ENCODE data around the gene AGMAT.

The AGMAT gene

GRCh38 chr1:15558516-15558915 lies 26.3 kb downstream of the AGMAT start:
- Histone ChIP-seq H3K4me2 (no peak overlapping the region), H3K36me3 (peaks cover 41 to 62% (median 51%) of the 10 kb centered on the region in 11 experiments), H3K4me3 (no peak overlapping the region), H3K9me3 (replicated peaks in 1 of 11) (no peaks in the 10 kb centered on the region), H3K9ac (no peak overlapping the region), H3K27me3 (no peaks in the 10 kb centered on the region), H4K20me1 (no peaks in the 10 kb centered on the region), H3K27ac (no peak overlapping the region), H3K4me1 (peaks cover 0 to 15% (median 0%) of the 10 kb centered on the region in 10 experiments; a peak in 6 of 20 replicates)
- no peak for TF ChIP-seq Cebpa-rat (IDR thresholded peaks at IDR 0.05)

GRCh38 chr1:15557594-15557993 lies 27.3 kb downstream of the AGMAT start:
- H3K36me3 ChIP-seq = peaks cover 33 to 62% (median 44%) of the 10 kb centered on the region in 11 experiments
- no peak overlapping the region for H3K9ac ChIP-seq
- TF ChIP-seq Cebpa-rat (IDR thresholded peaks at IDR 0.05) = no peak
- H3K9me3 ChIP-seq (replicated peaks in 1 of 11) = no peaks in the 10 kb centered on the region
- no peaks in the 10 kb centered on the region for H4K20me1 ChIP-seq
- H3K4me2 ChIP-seq = no peak overlapping the region
- no peak overlapping the region for H3K4me3 ChIP-seq
- peaks cover 0 to 7% (median 0%) of the 10 kb centered on the region in 10 experiments; a peak in 5 of 20 replicates for H3K4me1 ChIP-seq
- no peaks in the 10 kb centered on the region for H3K27me3 ChIP-seq
- no peak overlapping the region for H3K27ac ChIP-seq

- H4K20me1 ChIP-seq = no peaks in the 10 kb centered on the region
Measured at GRCh38 chr1:15557008-15557407, 27.8 kb downstream of the AGMAT start.

GRCh38 chr1:15550573-15550972 lies 34.3 kb downstream of the AGMAT start:
- H3K4me3 ChIP-seq = no peak overlapping the region
- no peak overlapping the region for H3K9ac ChIP-seq
- TF ChIP-seq Cebpa-rat (IDR thresholded peaks at IDR 0.05) = no peak

More at GRCh38 chr1:15557008-15557407, 27.8 kb downstream of the AGMAT start:
- Histone ChIP-seq H3K9ac (no peak overlapping the region), H3K4me3 (no peak overlapping the region), H3K27ac (no peak overlapping the region), H3K36me3 (peaks cover 27 to 60% (median 39%) of the 10 kb centered on the region in 11 experiments), H3K9me3 (replicated peaks in 1 of 11) (no peaks in the 10 kb centered on the region), H3K4me1 (peaks cover 0 to under 1% (median 0%) of the 10 kb centered on the region in 10 experiments; a peak in 2 of 20 replicates), H3K27me3 (no peaks in the 10 kb centered on the region), H3K4me2 (no peak overlapping the region)
- no peak for TF ChIP-seq Cebpa-rat (IDR thresholded peaks at IDR 0.05)

GRCh38 chr1:15546641-15547040 lies 38.2 kb downstream of the AGMAT start:
- Histone ChIP-seq H3K9ac (no peak overlapping the region), H4K20me1 (peaks cover 0 to 5% (median 0%) of the 10 kb centered on the region in 11 experiments; a peak in 2 of 22 replicates), H3K27me3 (no peaks in the 10 kb centered on the region), H3K4me3 (no peak overlapping the region), H3K4me2 (no peak overlapping the region), H3K4me1 (no peaks in the 10 kb centered on the region), H3K27ac (no peak overlapping the region), H3K9me3 (replicated peaks in 1 of 11) (no peaks in the 10 kb centered on the region), H3K36me3 (peaks cover 62 to 99% (median 85%) of the 10 kb centered on the region in 11 experiments)
- no peak for TF ChIP-seq Cebpa-rat (IDR thresholded peaks at IDR 0.05)

More at GRCh38 chr1:15550573-15550972, 34.3 kb downstream of the AGMAT start:
- Histone ChIP-seq H3K36me3 (peaks cover 34 to 78% (median 51%) of the 10 kb centered on the region in 11 experiments), H3K27ac (no peak overlapping the region), H3K9me3 (replicated peaks in 1 of 11) (no peaks in the 10 kb centered on the region), H3K4me1 (no peaks in the 10 kb centered on the region), H3K27me3 (no peaks in the 10 kb centered on the region), H3K4me2 (no peak overlapping the region), H4K20me1 (no peaks in the 10 kb centered on the region; a peak in 1 of 22 replicates)

GRCh38 chr1:15543589-15544568 lies 41.0 kb downstream of the AGMAT start:
- Histone ChIP-seq H3K27me3 (no peaks in the 10 kb centered on the region), H3K36me3 (peaks cover 80 to 100% (median 94%) of the 10 kb centered on the region in 11 experiments), H3K27ac (no peak overlapping the region), H3K4me3 (no peak overlapping the region), H4K20me1 (peaks cover 0 to 8% (median 0%) of the 10 kb centered on the region in 11 experiments; a peak in 1 of 22 replicates), H3K9me3 (replicated peaks in 1 of 11) (no peaks in the 10 kb centered on the region), H3K9ac (no peak overlapping the region), H3K4me2 (no peak overlapping the region), H3K4me1 (no peaks in the 10 kb centered on the region)
- no peak for TF ChIP-seq Cebpa-rat (IDR thresholded peaks at IDR 0.05)

- Histone ChIP-seq H3K4me2 (no peak overlapping the region), H3K36me3 (peaks cover 84 to 100% (median 96%) of the 10 kb centered on the region in 11 experiments), H4K20me1 (peaks cover 0 to 8% (median 0%) of the 10 kb centered on the region in 11 experiments; a peak in 1 of 22 replicates), H3K27me3 (no peaks in the 10 kb centered on the region), H3K27ac (no peak overlapping the region), H3K9ac (no peak overlapping the region), H3K4me3 (no peak overlapping the region), H3K4me1 (no peaks in the 10 kb centered on the region), H3K9me3 (replicated peaks in 1 of 11) (no peaks in the 10 kb centered on the region)
- TF ChIP-seq Cebpa-rat (IDR thresholded peaks at IDR 0.05) = no peak
Measured at GRCh38 chr1:15543251-15543588, 41.6 kb downstream of the AGMAT start.

- Histone ChIP-seq H3K9me3 (replicated peaks in 1 of 11) (no peaks in the 10 kb centered on the region), H3K36me3 (peaks cover 80 to 100% (median 95%) of the 10 kb centered on the region in 11 experiments), H3K27ac (no peak overlapping the region), H3K27me3 (no peaks in the 10 kb centered on the region), H3K4me1 (no peaks in the 10 kb centered on the region), H3K4me2 (no peak overlapping the region), H4K20me1 (peaks cover 0 to 8% (median 0%) of the 10 kb centered on the region in 11 experiments; a peak in 1 of 22 replicates), H3K9ac (no peak overlapping the region), H3K4me3 (no peak overlapping the region)
- TF ChIP-seq Cebpa-rat (IDR thresholded peaks at IDR 0.05) = no peak
Measured at GRCh38 chr1:15542388-15543250, 42.2 kb downstream of the AGMAT start.

All from BLaER1 treated with 17β-estradiol and CSF1 and Interleukin-3, amounts not matched to agents 10 nM and 100 nM (cell line).